ENCODE data around the gene ABRACL. TPM values are rescaled to one million over a fixed set of nuclear protein-coding genes. Genes with fewer than 3 reads are reported as not detected.
"Not testable (repeated sequence)": the region's sequence is repeated elsewhere in the genome, so short reads cannot be mapped to it uniquely, and the experiment has no call there.

Gene ABRACL
- total and polyA plus RNA-seq, 2 donors (not counting 1 experiment from before 2014, with no cell fraction given): 13.6 to 22.6 TPM

GRCh38 chr6:138991206-138991605 is 37.3 kb upstream of the ABRACL start:
- Mint-ChIP-seq H3K27me3 (no peaks in the 10 kb centered on the region), H3K4me3 (no peak overlapping the region), H3K9me3 (ENCODE audit: insufficient read depth) (no peaks in the 10 kb centered on the region), H3K27ac (no peak overlapping the region), H3K4me1 (peaks cover 15% of the 10 kb centered on the region)
- no peak overlapping the region for H3K4me2 ChIP-seq (replicated peaks; ENCODE audit: low read depth, low read length, poor library complexity, severe bottlenecking)
- intact Hi-C loops (cut with micrococcal nuclease): no loop called here
- peaks cover 0 to 6% (median 2%) of the 10 kb centered on the region in 3 donors for H3K9me3 ChIP-seq (ENCODE audit: control extremely low read depth in 1 of 3, control insufficient read depth in 2 of 3, insufficient read depth in 1 of 3, low read length in 2 of 3)
- peaks cover 4% of the 10 kb centered on the region for H4K20me1 ChIP-seq (ENCODE audit: control insufficient read depth, insufficient read depth, low read length, poor library complexity, severe bottlenecking)
- no peak for ATAC-seq (ENCODE audit: low read depth)
- TF ChIP-seq CTCF (IDR thresholded peaks at IDR 0.05) (no peak), EZH2 (IDR thresholded peaks at IDR 0.05; ENCODE audit: borderline replicate concordance, insufficient read depth, low read depth, low read length, poor library complexity, severe bottlenecking) (no peak)
- ChIA-PET POLR2A (no interaction called here), CTCF (no interaction called here)
- peaks cover 31% of the 10 kb centered on the region for H3K79me2 ChIP-seq (ENCODE audit: control insufficient read depth, insufficient read depth, low read length)
- no peak overlapping the region for H3K27ac ChIP-seq (ENCODE audit: low read length in 2 of 2)
- no peaks in the 10 kb centered on the region for H3K27me3 ChIP-seq (replicated peaks in 1 of 4; ENCODE audit: control extremely low read depth in 1 of 4, control insufficient read depth in 3 of 4, insufficient read depth in 4 of 4, low read length in 3 of 4)
- DNase-seq: no peak
- H3K9ac ChIP-seq (ENCODE audit: low read length): no peak overlapping the region
- H3K4me1 ChIP-seq (ENCODE audit: control insufficient read depth in 2 of 2, insufficient read depth in 2 of 2, low read length in 2 of 2): peaks cover 12 to 13% of the 10 kb centered on the region in 2 donors
- H3K36me3 ChIP-seq (replicated peaks in 1 of 2; ENCODE audit: control extremely low read depth in 1 of 2, control insufficient read depth in 1 of 2, extremely low read depth in 1 of 2, insufficient read depth in 2 of 2, low read length in 1 of 2): no peaks in the 10 kb centered on the region
- H3K4me3 ChIP-seq (ENCODE audit: control extremely low read depth in 1 of 5, extremely low read depth in 1 of 5, insufficient read depth in 1 of 5, low read depth in 2 of 5, low read length in 4 of 5): no peak overlapping the region
- WGBS (ENCODE audit: insufficient coverage): 41% methylated on average over 5 of the region's 5 CpGs
- no peak overlapping the region for H2AFZ ChIP-seq (ENCODE audit: insufficient read depth, low read depth, low read length, poor library complexity, severe bottlenecking)

GRCh38 chr6:138992965-138993364 is 35.6 kb upstream of the ABRACL start:
- peak; percentile 24 for DNase-seq
- H3K4me3 ChIP-seq (ENCODE audit: control extremely low read depth in 1 of 5, extremely low read depth in 1 of 5, insufficient read depth in 1 of 5, low read depth in 2 of 5, low read length in 4 of 5); H3K27ac ChIP-seq (ENCODE audit: low read length in 2 of 2); H3K4me3 Mint-ChIP-seq; H3K9ac ChIP-seq (ENCODE audit: low read length); H3K36me3 ChIP-seq (replicated peaks in 1 of 2; ENCODE audit: control extremely low read depth in 1 of 2, control insufficient read depth in 1 of 2, extremely low read depth in 1 of 2, insufficient read depth in 2 of 2, low read length in 1 of 2); H3K27ac Mint-ChIP-seq; H3K4me1 ChIP-seq (ENCODE audit: control insufficient read depth in 2 of 2, insufficient read depth in 2 of 2, low read length in 2 of 2); H3K27me3 ChIP-seq (replicated peaks in 1 of 4; ENCODE audit: control extremely low read depth in 1 of 4, control insufficient read depth in 3 of 4, insufficient read depth in 4 of 4, low read length in 3 of 4); POLR2A ChIA-PET; ATAC-seq (ENCODE audit: low read depth); H3K27me3 Mint-ChIP-seq; H3K4me2 ChIP-seq (replicated peaks; ENCODE audit: low read depth, low read length, poor library complexity, severe bottlenecking); H2AFZ ChIP-seq (ENCODE audit: insufficient read depth, low read depth, low read length, poor library complexity, severe bottlenecking); intact Hi-C loops (cut with micrococcal nuclease); H3K9me3 ChIP-seq (ENCODE audit: control extremely low read depth in 1 of 3, control insufficient read depth in 2 of 3, insufficient read depth in 1 of 3, low read length in 2 of 3); H4K20me1 ChIP-seq (ENCODE audit: control insufficient read depth, insufficient read depth, low read length, poor library complexity, severe bottlenecking); H3K9me3 Mint-ChIP-seq (ENCODE audit: insufficient read depth); CTCF ChIA-PET; H3K4me1 Mint-ChIP-seq: not testable (repeated sequence)
- 89% methylated on average over 3 of the region's 5 CpGs for WGBS (ENCODE audit: insufficient coverage)
- H3K79me2 ChIP-seq (ENCODE audit: control insufficient read depth, insufficient read depth, low read length): peaks cover 13% of the 10 kb centered on the region

GRCh38 chr6:138993410-138993809 is 35.1 kb upstream of the ABRACL start:
- H3K4me3 ChIP-seq (ENCODE audit: control extremely low read depth in 1 of 5, extremely low read depth in 1 of 5, insufficient read depth in 1 of 5, low read depth in 2 of 5, low read length in 4 of 5); H3K4me3 Mint-ChIP-seq; intact Hi-C loops (cut with micrococcal nuclease); H3K27me3 Mint-ChIP-seq; H2AFZ ChIP-seq (ENCODE audit: insufficient read depth, low read depth, low read length, poor library complexity, severe bottlenecking); H3K9me3 Mint-ChIP-seq (ENCODE audit: insufficient read depth); H3K27me3 ChIP-seq (replicated peaks in 1 of 4; ENCODE audit: control extremely low read depth in 1 of 4, control insufficient read depth in 3 of 4, insufficient read depth in 4 of 4, low read length in 3 of 4); H3K4me1 ChIP-seq (ENCODE audit: control insufficient read depth in 2 of 2, insufficient read depth in 2 of 2, low read length in 2 of 2); H3K27ac Mint-ChIP-seq; H3K27ac ChIP-seq (ENCODE audit: low read length in 2 of 2); H3K36me3 ChIP-seq (replicated peaks in 1 of 2; ENCODE audit: control extremely low read depth in 1 of 2, control insufficient read depth in 1 of 2, extremely low read depth in 1 of 2, insufficient read depth in 2 of 2, low read length in 1 of 2); DNase-seq; CTCF ChIA-PET; H4K20me1 ChIP-seq (ENCODE audit: control insufficient read depth, insufficient read depth, low read length, poor library complexity, severe bottlenecking); H3K4me2 ChIP-seq (replicated peaks; ENCODE audit: low read depth, low read length, poor library complexity, severe bottlenecking); POLR2A ChIA-PET; H3K9me3 ChIP-seq (ENCODE audit: control extremely low read depth in 1 of 3, control insufficient read depth in 2 of 3, insufficient read depth in 1 of 3, low read length in 2 of 3); H3K79me2 ChIP-seq (ENCODE audit: control insufficient read depth, insufficient read depth, low read length); H3K9ac ChIP-seq (ENCODE audit: low read length); H3K4me1 Mint-ChIP-seq; ATAC-seq (ENCODE audit: low read depth): not testable (repeated sequence)
- 100% methylated on average over 1 of the region's 1 CpG for WGBS (ENCODE audit: insufficient coverage)
